Myocyte (in vitro differentiated cells): ENCODE results near the gene MORN1. TPM values are rescaled to one million over a fixed set of nuclear protein-coding genes. Genes with fewer than 3 reads are reported as not detected.

Source experiments
- DNase-seq: peaks from one replicate; pipeline ENCODE4 v3.0.0-alpha.2; 2012; ENCODE audit warnings: low read depth
- total RNA-seq: library from RNA; depleted of rRNA; stranded (reverse); fragments of >200 nt; gene quantifications from 2 replicates; pipeline ENCODE4 v1.2.3, GENCODE V29; 2014

The MORN1 gene
- total RNA-seq, 1 donor from 2014 or later, result 8.8 TPM

- DNase-seq, result no peak
These were observed 31.2 kb upstream of the MORN1 start for GRCh38 chr1:2422523-2422922.

GRCh38 chr1:2419416-2419815, 28.1 kb upstream of the MORN1 start:
- no peak for DNase-seq

GRCh38 chr1:2418791-2419320, 27.5 kb upstream of the MORN1 start:
- no peak for DNase-seq

GRCh38 chr1:2417833-2418225, 26.5 kb upstream of the MORN1 start:
- no peak for DNase-seq

GRCh38 chr1:2417083-2417832, 25.9 kb upstream of the MORN1 start:
- no peak for DNase-seq

GRCh38 chr1:2416403-2416802, 25.0 kb upstream of the MORN1 start:
- no peak for DNase-seq

GRCh38 chr1:2415801-2416208, 24.5 kb upstream of the MORN1 start:
- no peak for DNase-seq

GRCh38 chr1:2415337-2415736, 24.0 kb upstream of the MORN1 start:
- no peak for DNase-seq

GRCh38 chr1:2414297-2414958, 23.1 kb upstream of the MORN1 start:
- peak; percentile 57 for DNase-seq

GRCh38 chr1:2413495-2414296, 22.3 kb upstream of the MORN1 start:
- no peak for DNase-seq

GRCh38 chr1:2412773-2413494, 21.6 kb upstream of the MORN1 start:
- no peak for DNase-seq

GRCh38 chr1:2412395-2412772, 21.0 kb upstream of the MORN1 start, which contains the start of gene PEX10:
TSS of gene PEX10 (minus strand) at chr1:2412564. CDS start at chr1:2412502, 62 bp downstream.
- DNase-seq, result peak; percentile 95

- DNase-seq, result no peak
These were observed 20.5 kb upstream of the MORN1 start for GRCh38 chr1:2411801-2412394.

- no peak for DNase-seq
These were observed 18.4 kb upstream of the MORN1 start for GRCh38 chr1:2409745-2410144.

- DNase-seq, result no peak
These were observed 17.5 kb upstream of the MORN1 start for GRCh38 chr1:2408859-2409276.

GRCh38 chr1:2408456-2408855, 17.1 kb upstream of the MORN1 start:
- DNase-seq, result no peak

GRCh38 chr1:2407991-2408275, 16.6 kb upstream of the MORN1 start:
- DNase-seq, result no peak

- DNase-seq, result no peak
These were observed 16.0 kb upstream of the MORN1 start for GRCh38 chr1:2407166-2407990.

GRCh38 chr1:2406451-2407041, 15.2 kb upstream of the MORN1 start:
- no peak for DNase-seq
